PC-9 (cell line): ENCODE data around the gene IGF1.

Experiments
- CTCF ChIP-seq: fragments of 200-600 bp; sonication (generic); conservative IDR thresholded peaks from 2 replicates; pipeline ENCODE4 v1.6.1; 2017; ENCODE audit warnings: mixed run types, antibody characterized with exemption, mild to moderate bottlenecking, moderate library complexity
- EZH2 ChIP-seq: fragments of 200-600 bp; sonication (generic); IDR thresholded peaks from 2 replicates; pipeline ENCODE4 v1.8.0; 2017; ENCODE audit warnings: antibody characterized with exemption, low read depth

- TF ChIP-seq CTCF, result no peak
- TF ChIP-seq EZH2, result no peak
These were observed 39.2 kb downstream of the IGF1 start for GRCh38 chr12:102441077-102441596.
